ENCODE measurements around the gene PAPOLB.

- TF ChIP-seq POLR2A (IDR thresholded peaks at IDR 0.05; ENCODE audit: low read depth, low read length) (no peak), GATA2 (IDR thresholded peaks at IDR 0.05; ENCODE audit: insufficient read depth, insufficient read length, low read depth, low read length) (no peak), CTCF (IDR thresholded peaks at IDR 0.05; ENCODE audit: extremely low read depth in 1 of 2, insufficient read depth in 1 of 2, low read depth in 1 of 2, low read length in 2 of 2) (no peak), MAX (IDR thresholded peaks at IDR 0.05; ENCODE audit: insufficient read depth, insufficient read length) (no peak), EZH2 (IDR thresholded peaks at IDR 0.05; ENCODE audit: borderline replicate concordance, low read depth, low read length, severe bottlenecking) (no peak), JUN (IDR thresholded peaks at IDR 0.05; ENCODE audit: borderline replicate concordance, insufficient read depth, insufficient read length, low read depth) (no peak)
Measured at GRCh38 chr7:4820967-4821471, 40.8 kb downstream of the PAPOLB start.
